Activated CD4-positive, alpha-beta T cell treated with anti-CD3 and anti-CD28 coated beads, Interleukin-2, Interleukin-6, amounts not matched to agents 100 ng/mL and 50 ng/mL, durations not matched to agents 16 hours and 8 hours (primary cell): ENCODE data around the gene ACER3.
A peak's percentile ranks its signal among the peaks of the same experiment; 100 is the strongest.
"Not testable (repeated sequence)": the region's sequence is repeated elsewhere in the genome, so short reads cannot be mapped to it uniquely, and the experiment has no call there.

Source experiments
- DNase-seq: peaks from one replicate; pipeline ENCODE4 v3.0.0-alpha.2; 2020

Gene ACER3

GRCh38 chr11:77042111-77042726 lies 181.5 kb downstream of the ACER3 start:
- DNase-seq: no peak

DNA sequence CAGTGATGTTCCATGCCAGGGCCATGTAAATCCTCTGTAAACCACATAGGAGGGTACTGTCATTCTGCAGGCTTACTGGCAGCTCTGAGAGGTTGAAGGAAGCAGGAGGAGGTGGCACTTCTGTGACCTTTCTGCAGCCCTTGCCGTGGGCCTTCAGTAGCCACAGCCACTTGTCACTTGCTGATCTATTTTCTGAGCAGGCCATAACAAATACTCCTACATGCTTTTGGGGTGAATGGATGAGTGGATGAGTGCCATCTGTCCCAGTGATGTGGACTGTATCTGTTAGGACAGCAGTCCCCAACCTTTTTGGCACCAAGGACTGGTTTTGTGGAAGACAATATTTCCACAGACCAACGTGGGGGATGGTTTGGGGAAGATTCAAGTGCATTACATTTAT lies 183.6 kb downstream of the ACER3 start:
- no peak for DNase-seq

GRCh38 chr11:77044886-77045285 lies 184.2 kb downstream of the ACER3 start:
- no peak for DNase-seq

GRCh38 chr11:77046060-77046501 lies 185.4 kb downstream of the ACER3 start:
- DNase-seq: peak; percentile 63

GRCh38 chr11:77047007-77047927 lies 186.5 kb downstream of the ACER3 start:
- peak; percentile 89 for DNase-seq

GRCh38 chr11:77047928-77048446 lies 187.3 kb downstream of the ACER3 start:
- DNase-seq: not testable (repeated sequence)

DNA sequence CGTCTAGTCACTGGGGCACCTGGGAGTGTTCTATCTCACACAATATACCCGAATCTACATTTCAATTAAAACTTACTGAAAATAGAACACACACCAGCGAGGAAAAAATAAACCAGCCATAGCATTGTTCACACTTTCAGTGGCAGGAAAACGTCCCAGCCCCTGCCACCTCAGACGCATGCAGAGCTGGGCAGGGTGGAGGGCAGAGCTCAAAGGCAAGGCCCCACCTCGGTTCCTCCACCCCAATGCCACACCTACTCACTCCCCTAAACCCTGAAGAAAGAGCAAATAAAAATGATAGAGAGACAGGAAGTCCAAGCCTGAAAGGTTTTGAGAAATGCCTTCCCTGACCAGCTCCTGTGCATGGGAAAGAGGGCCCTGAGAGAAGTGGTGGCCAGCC lies 188.3 kb downstream of the ACER3 start:
- no peak for DNase-seq

- no peak for DNase-seq
Observed at GRCh38 chr11:77051511-77051910, 190.8 kb downstream of the ACER3 start.

DNA sequence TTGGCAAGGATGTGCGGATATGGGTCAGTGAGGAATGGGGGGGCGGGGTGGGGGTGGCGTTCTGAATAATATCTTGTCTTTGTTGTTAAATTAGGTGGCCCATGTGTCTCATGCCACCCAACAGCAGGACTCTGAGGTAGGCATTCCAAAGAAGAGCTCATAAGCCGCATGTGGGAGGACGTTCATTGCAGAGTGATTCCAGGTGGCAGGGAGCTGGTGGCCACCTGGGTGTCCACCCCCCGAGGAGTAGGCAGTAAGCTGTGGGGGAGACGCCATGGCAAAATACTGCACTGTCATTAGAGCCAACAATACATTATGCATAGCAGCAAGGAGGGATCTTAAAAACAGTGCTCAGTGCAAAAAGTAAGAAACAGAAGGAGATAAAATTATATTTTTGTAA lies 191.8 kb downstream of the ACER3 start:
- DNase-seq: no peak

- DNase-seq: no peak
Observed at GRCh38 chr11:77053217-77054015, 192.7 kb downstream of the ACER3 start.

DNA sequence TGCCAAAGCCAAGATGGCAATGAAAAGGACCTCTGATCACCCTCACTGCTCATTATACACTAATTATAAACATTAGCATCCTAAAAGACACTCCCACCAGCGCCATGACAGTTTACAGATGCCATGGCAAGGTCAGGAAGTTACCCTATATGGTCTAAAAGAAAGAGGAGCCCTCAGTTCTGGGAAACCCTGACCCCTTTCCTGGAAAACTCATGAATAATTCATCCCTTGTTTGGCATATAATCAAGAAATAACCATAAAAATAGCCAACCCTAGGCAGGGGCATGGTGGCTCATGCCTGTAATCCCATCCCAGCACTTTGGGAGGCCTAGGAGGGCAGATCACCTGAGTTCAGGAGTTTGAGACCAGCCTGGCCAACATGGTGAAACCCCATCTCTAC lies 193.4 kb downstream of the ACER3 start:
- DNase-seq: no peak

DNA sequence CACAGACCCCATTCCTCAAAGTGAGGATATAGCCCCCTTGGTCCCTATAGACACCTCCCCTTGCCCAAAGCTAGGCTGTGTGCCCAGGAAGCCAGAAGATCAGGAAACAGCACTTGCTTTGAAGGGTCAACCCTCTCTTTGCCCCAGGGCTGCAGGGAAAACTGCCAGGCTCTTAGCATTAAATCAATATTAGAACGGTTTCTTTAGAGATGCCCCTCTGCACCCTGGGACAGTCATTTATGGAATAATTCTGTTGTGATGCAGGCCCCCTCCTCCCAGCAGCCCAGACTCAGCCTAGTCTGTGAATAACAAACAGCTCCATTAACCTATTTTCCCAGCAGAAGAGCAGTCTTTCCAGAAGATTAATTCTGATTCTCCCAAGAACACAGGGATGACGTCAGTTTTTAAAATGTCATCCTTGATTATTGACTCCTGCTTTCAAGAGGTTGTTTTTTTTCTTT lies 194.4 kb downstream of the ACER3 start:
- no peak for DNase-seq

GRCh38 chr11:77055913-77056312 lies 195.2 kb downstream of the ACER3 start:
- DNase-seq: no peak

DNA sequence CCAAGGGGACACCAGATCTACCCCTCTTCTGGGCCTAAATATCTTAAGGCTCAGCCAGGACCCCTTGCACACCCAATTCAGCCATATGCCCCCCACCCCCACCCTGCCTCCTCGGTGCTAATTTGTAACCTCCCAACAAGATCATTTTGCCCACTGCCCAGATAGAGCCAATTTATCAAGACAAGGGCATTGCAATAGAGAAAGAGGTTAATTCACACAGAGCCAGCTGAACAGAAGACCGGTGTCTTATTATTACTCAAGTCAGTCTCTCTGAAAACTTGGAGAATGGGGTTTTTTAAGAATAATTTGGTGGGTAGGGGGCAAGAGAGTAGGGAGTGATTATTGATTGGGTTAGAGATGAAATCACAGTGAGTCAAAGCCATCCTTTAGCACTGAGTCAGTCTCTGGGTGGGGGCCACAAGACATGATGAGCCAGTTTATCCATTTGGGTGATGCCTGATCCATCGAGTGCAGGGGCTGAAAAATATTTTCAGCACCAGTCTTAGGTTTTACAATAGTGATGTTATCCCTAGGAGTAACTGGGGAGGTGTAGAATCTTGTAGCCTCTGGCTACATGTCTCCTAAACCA lies 196.2 kb downstream of the ACER3 start:
- no peak for DNase-seq

- no peak for DNase-seq
Observed at GRCh38 chr11:77057938-77058474, 197.3 kb downstream of the ACER3 start.

- DNase-seq: no peak
Observed at GRCh38 chr11:77058900-77059299, 198.2 kb downstream of the ACER3 start.

DNA sequence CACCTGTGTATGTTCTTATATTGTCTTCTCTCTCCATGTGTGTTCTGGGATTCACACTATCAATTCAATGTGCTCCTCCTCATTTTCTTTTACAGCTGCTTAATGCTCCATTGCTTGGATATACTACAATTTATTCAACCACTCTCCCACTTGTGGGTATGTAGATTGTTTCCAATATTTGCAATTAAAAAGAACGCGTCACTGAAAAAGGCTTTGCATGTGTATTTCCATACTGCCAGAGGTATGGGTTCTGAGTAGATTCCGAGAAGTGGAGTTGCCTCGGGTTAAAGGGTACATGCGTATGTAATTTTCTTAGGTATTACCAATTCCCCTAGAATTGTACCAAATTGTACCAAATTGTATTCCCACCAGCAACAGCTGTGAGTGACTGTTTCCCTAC lies 199.1 kb downstream of the ACER3 start:
- no peak for DNase-seq

DNA sequence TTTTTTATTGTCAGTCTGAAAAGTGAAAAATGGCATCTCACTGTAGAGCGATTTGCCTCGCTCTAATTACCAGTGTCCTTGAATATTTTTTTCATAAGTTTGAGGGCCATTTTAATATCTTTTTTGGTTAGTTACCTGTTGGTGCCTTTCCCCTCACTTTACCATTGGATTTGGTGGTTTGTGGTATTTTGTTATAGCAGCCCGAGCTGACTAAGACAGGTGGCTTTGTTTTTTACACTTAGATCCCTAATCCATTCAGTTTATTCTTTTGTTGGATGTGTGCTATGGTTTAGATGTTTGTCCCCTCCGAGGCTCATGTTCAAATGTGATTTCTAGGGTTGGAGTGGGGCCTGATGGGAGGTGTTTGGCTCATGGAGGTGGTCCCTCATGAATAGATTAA lies 199.5 kb downstream of the ACER3 start:
- no peak for DNase-seq

- not testable (repeated sequence) for DNase-seq
Observed at GRCh38 chr11:77061258-77061657, 200.5 kb downstream of the ACER3 start.

- DNase-seq: no peak
Observed at GRCh38 chr11:77062924-77063323, 202.2 kb downstream of the ACER3 start.

DNA sequence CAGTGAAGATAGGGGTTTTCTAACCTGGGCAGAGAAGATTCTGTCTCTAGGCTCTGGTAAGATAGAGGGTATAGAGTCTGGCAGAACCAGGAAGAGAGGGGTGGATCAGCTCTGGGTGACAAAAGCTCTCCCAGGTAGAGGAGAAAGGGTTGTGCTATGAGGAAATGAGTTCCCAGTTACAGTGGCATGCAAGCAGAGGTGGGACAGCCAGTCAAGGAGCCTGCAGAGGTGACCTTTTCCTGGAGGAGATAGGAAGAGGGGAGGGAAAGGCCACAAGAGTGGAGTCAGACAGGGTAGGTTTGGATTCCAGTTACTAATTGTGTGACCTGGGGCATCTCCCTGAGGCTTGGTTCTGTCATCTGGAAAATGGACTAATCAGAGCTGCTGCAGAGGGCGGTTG lies 202.7 kb downstream of the ACER3 start:
- no peak for DNase-seq

- no peak for DNase-seq
Observed at GRCh38 chr11:77063861-77064260, 203.1 kb downstream of the ACER3 start.
